Vagina (tissue), 2 donors: ENCODE measurements around the gene GLCCI1. TPM values are rescaled to one million over a fixed set of nuclear protein-coding genes. Genes with fewer than 3 reads are reported as not detected.
"Not testable (repeated sequence)": the region's sequence is repeated elsewhere in the genome, so short reads cannot be mapped to it uniquely, and the experiment has no call there.

ENCODE experiments used
- DNase-seq, 2 donors: peaks; one replicate each; pipeline ENCODE4 v3.0.0-alpha.2; 2017; ENCODE audit errors: extremely low spot score in 2 of 2
- H3K27ac ChIP-seq: fragments of 200-600 bp; sonication (generic); one replicate; pipeline ENCODE4 v1.5.1; 2019
- H3K27me3 ChIP-seq: fragments of 200-600 bp; sonication (generic); one replicate; pipeline ENCODE4 v1.5.1; 2019
- H3K36me3 ChIP-seq, 2 donors: fragments of 200-600 bp; sonication (generic); one replicate each; pipeline ENCODE4 v1.5.1; 2017 to 2019
- H3K4me1 ChIP-seq: fragments of 200-600 bp; sonication (generic); one replicate; pipeline ENCODE4 v1.5.1; 2019
- H3K4me3 ChIP-seq, 2 donors: fragments of 200-600 bp; sonication (generic); 1 replicate in 1 of 2; 2 replicates in 1 of 2; pipeline ENCODE4 v1.5.1; 2016 to 2019
- H3K9me3 ChIP-seq: fragments of 200-600 bp; sonication (generic); one replicate; pipeline ENCODE4 v1.5.1; 2019
- CTCF ChIP-seq, 3 experiments: fragments of 450-650 bp in 2 of 3; fragments of 200-600 bp in 1 of 3; sonication (generic) in 1 of 3; IDR thresholded peaks; one replicate each; pipeline ENCODE4 v1.5.1; 2017 to 2019; ENCODE audit warnings: antibody characterized with exemption in 3 of 3, mild to moderate bottlenecking in 2 of 3, moderate library complexity in 2 of 3
- POLR2A ChIP-seq, 2 donors: fragments of 450-650 bp; IDR thresholded peaks; one replicate each; pipeline ENCODE4 v1.6.1; 2017; ENCODE audit warnings: antibody characterized with exemption in 2 of 2, mild to moderate bottlenecking in 2 of 2, moderate library complexity in 2 of 2
- POLR2AphosphoS5 ChIP-seq, 2 donors: sonication (generic); formaldehyde crosslinking; IDR thresholded peaks; one replicate each; pipeline ENCODE4 v1.9.0; 2017; ENCODE audit warnings: antibody characterized with exemption in 2 of 2, mild to moderate bottlenecking in 2 of 2, low read depth in 1 of 2; ENCODE audit not compliant: insufficient read depth in 1 of 2
- intact Hi-C: fragments of 100-400 bp; cut with DNase I; formaldehyde crosslinking; loops from one replicate; pipeline ENCODE4 v1.15.1; 2023
- total RNA-seq: library from RNA; depleted of rRNA; stranded (reverse); fragments of >200 nt; gene quantifications from one replicate; pipeline ENCODE4 v1.2.3, GENCODE V29; 2016

Gene GLCCI1
- total RNA-seq, 1 donor from 2014 or later: 9.1 TPM

GRCh38 chr7:8056439-8056838, 87.8 kb downstream of the GLCCI1 start:
- H3K27me3 ChIP-seq: no peaks in the 10 kb centered on the region
- H3K27ac ChIP-seq: no peak overlapping the region
- no peaks in the 10 kb centered on the region for H3K4me1 ChIP-seq
- H3K4me3 ChIP-seq: no peak overlapping the region
- intact Hi-C loops: no loop called here
- H3K9me3 ChIP-seq: no peaks in the 10 kb centered on the region
- H3K36me3 ChIP-seq: peaks cover 0 to 4% of the 10 kb centered on the region in 2 donors
- DNase-seq: no peak
- TF ChIP-seq POLR2AphosphoS5 (IDR thresholded peaks at IDR 0.05; ENCODE audit: insufficient read depth in 1 of 2, low read depth in 1 of 2): no peak
- TF ChIP-seq POLR2A (IDR thresholded peaks at IDR 0.05): no peak
- no peak for TF ChIP-seq CTCF (IDR thresholded peaks at IDR 0.05)

GRCh38 chr7:8057566-8057965, 89.0 kb downstream of the GLCCI1 start:
- TF ChIP-seq POLR2A (IDR thresholded peaks at IDR 0.05): no peak
- TF ChIP-seq POLR2AphosphoS5 (IDR thresholded peaks at IDR 0.05; ENCODE audit: insufficient read depth in 1 of 2, low read depth in 1 of 2): no peak
- TF ChIP-seq CTCF (IDR thresholded peaks at IDR 0.05): no peak
- intact Hi-C loops: no loop called here

GRCh38 chr7:8058322-8058721, 89.7 kb downstream of the GLCCI1 start:
- H3K27ac ChIP-seq: no peak overlapping the region
- no peaks in the 10 kb centered on the region for H3K9me3 ChIP-seq
- H3K4me3 ChIP-seq: no peak overlapping the region
- peaks cover 0 to 8% of the 10 kb centered on the region in 2 donors for H3K36me3 ChIP-seq
- TF ChIP-seq POLR2A (IDR thresholded peaks at IDR 0.05) (no peak), POLR2AphosphoS5 (IDR thresholded peaks at IDR 0.05; ENCODE audit: insufficient read depth in 1 of 2, low read depth in 1 of 2) (no peak), CTCF (IDR thresholded peaks at IDR 0.05) (no peak)
- no peaks in the 10 kb centered on the region for H3K27me3 ChIP-seq
- DNase-seq: no peak
- no peaks in the 10 kb centered on the region for H3K4me1 ChIP-seq
- intact Hi-C loops: no loop called here

More at GRCh38 chr7:8057566-8057965, 89.0 kb downstream of the GLCCI1 start:
- Histone ChIP-seq H3K27me3 (no peaks in the 10 kb centered on the region), H3K27ac (no peak overlapping the region), H3K36me3 (peaks cover 0 to 8% of the 10 kb centered on the region in 2 donors), H3K9me3 (no peaks in the 10 kb centered on the region), H3K4me3 (no peak overlapping the region), H3K4me1 (no peaks in the 10 kb centered on the region)
- no peak for DNase-seq

GRCh38 chr7:8058852-8059251, 90.3 kb downstream of the GLCCI1 start:
- Histone ChIP-seq H3K36me3 (peaks cover 0 to 8% of the 10 kb centered on the region in 2 donors), H3K4me3 (no peak overlapping the region), H3K9me3 (no peaks in the 10 kb centered on the region), H3K4me1 (no peaks in the 10 kb centered on the region), H3K27me3 (no peaks in the 10 kb centered on the region), H3K27ac (no peak overlapping the region)
- DNase-seq: no peak
- intact Hi-C loops: no loop called here
- no peak for TF ChIP-seq CTCF (IDR thresholded peaks at IDR 0.05)
- TF ChIP-seq POLR2AphosphoS5 (IDR thresholded peaks at IDR 0.05; ENCODE audit: insufficient read depth in 1 of 2, low read depth in 1 of 2): no peak
- no peak for TF ChIP-seq POLR2A (IDR thresholded peaks at IDR 0.05)

- Histone ChIP-seq H3K27me3 (no peaks in the 10 kb centered on the region), H3K36me3 (peaks cover 0 to 8% of the 10 kb centered on the region in 2 donors), H3K9me3 (no peaks in the 10 kb centered on the region), H3K27ac (no peak overlapping the region), H3K4me1 (no peaks in the 10 kb centered on the region), H3K4me3 (no peak overlapping the region)
- TF ChIP-seq CTCF (IDR thresholded peaks at IDR 0.05) (no peak), POLR2A (IDR thresholded peaks at IDR 0.05) (no peak), POLR2AphosphoS5 (IDR thresholded peaks at IDR 0.05; ENCODE audit: insufficient read depth in 1 of 2, low read depth in 1 of 2) (no peak)
- no peak for DNase-seq
- intact Hi-C loops: no loop called here
Measured at GRCh38 chr7:8060241-8060640, 91.6 kb downstream of the GLCCI1 start.

- H3K27ac ChIP-seq, H3K4me3 ChIP-seq, H3K4me1 ChIP-seq, H3K9me3 ChIP-seq, DNase-seq, H3K27me3 ChIP-seq, intact Hi-C loops, H3K36me3 ChIP-seq: not testable (repeated sequence)
Measured at GRCh38 chr7:8063300-8063699, 94.7 kb downstream of the GLCCI1 start.
